ENCODE results near the gene MED28.

DNA sequence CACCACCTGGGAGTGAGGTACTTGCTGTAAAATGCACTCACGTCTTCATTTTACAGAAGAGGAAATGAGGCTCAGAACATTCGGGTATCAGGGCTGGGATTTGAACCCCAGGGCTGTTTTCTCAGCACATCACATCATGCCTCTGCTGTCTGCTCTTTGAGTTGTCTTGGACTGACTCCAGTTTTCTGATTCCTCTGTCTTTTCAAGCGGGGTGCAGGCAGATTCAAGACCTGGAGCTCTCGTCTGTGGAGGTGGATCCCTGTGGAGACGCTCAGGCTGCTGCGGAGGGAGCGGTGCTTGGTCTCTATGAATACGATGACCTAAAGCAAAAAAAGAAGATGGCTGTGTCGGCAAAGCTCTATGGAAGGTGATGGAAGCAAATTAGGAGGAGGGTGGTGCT lies 31.2 kb upstream of the MED28 start:
- TF ChIP-seq POLR2AphosphoS5 (IDR thresholded peaks at IDR 0.05; ENCODE audit: borderline replicate concordance, low read depth, low read length) (no peak), EZH2 (IDR thresholded peaks at IDR 0.05) (no peak)

All from SK-N-MC (cell line).